ENCODE measurements around the gene RABEP2. TPM values are rescaled to one million over a fixed set of nuclear protein-coding genes. Genes with fewer than 3 reads are reported as not detected.
"Not testable (repeated sequence)": the region's sequence is repeated elsewhere in the genome, so short reads cannot be mapped to it uniquely, and the experiment has no call there.

The RABEP2 gene
- total RNA-seq, 1 donor = 27.4 TPM

GRCh38 chr16:28933171-28933570 is 8.1 kb upstream of the RABEP2 start:
- no peak overlapping the region for H3K4me3 ChIP-seq (ENCODE audit: low read depth, low read length)
- no peak for DNase-seq (ENCODE audit: low read depth)
- no peak for TF ChIP-seq CTCF (IDR thresholded peaks at IDR 0.05; ENCODE audit: insufficient read depth, low read length)

DNA sequence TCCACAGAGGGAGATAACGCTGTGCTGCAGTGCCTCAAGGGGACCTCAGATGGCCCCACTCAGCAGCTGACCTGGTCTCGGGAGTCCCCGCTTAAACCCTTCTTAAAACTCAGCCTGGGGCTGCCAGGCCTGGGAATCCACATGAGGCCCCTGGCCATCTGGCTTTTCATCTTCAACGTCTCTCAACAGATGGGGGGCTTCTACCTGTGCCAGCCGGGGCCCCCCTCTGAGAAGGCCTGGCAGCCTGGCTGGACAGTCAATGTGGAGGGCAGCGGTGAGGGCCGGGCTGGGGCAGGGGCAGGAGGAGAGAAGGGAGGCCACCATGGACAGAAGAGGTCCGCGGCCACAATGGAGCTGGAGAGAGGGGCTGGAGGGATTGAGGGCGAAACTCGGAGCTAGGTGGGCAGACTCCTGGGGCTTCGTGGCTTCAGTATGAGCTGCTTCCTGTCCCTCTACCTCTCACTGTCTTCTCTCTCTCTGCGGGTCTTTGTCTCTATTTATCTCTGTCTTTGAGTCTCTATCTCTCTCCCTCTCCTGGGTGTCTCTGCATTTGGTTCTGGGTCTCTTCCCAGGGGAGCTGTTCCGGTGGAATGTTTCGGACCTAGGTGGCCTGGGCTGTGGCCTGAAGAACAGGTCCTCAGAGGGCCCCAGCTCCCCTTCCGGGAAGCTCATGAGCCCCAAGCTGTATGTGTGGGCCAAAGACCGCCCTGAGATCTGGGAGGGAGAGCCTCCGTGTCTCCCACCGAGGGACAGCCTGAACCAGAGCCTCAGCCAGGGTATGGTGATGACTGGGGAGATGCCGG is 7.5 kb upstream of the RABEP2 start:
- H3K4me3 ChIP-seq (ENCODE audit: low read depth, low read length) = no peak overlapping the region
- no peak for DNase-seq (ENCODE audit: low read depth)
- no peak for TF ChIP-seq CTCF (IDR thresholded peaks at IDR 0.05; ENCODE audit: insufficient read depth, low read length)

GRCh38 chr16:28931801-28932225 is 6.8 kb upstream of the RABEP2 start, which contains the start of gene CD19:
CD19 (plus strand) TSS chr16:28931971; CDS start chr16:28932001, 30 bp downstream.
- TF ChIP-seq CTCF (IDR thresholded peaks at IDR 0.05; ENCODE audit: insufficient read depth, low read length) = no peak
- no peak for DNase-seq (ENCODE audit: low read depth)

DNA sequence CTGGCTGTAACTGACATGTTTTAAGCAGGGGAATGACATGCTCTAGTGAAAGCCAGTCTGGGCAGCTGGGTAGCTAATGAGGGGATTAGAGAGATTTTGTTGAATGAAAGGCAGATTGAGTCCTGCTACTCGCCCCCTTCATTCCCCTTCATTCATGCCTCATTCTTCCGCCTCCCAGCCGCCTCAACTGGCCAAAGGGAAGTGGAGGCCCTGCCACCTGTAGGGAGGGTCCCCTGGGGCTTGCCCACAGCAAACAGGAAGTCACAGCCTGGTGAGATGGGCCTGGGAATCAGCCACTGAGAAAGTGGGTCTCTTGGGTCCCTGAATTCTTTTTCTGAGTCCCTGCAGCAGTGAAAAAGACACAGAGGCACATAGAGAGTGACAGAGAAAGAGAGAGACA is 5.6 kb upstream of the RABEP2 start:
- no peak for DNase-seq (ENCODE audit: low read depth)
- no peak for TF ChIP-seq CTCF (IDR thresholded peaks at IDR 0.05; ENCODE audit: insufficient read depth, low read length)
- H3K4me3 ChIP-seq (ENCODE audit: low read depth, low read length) = no peak overlapping the region

More at GRCh38 chr16:28931801-28932225, 6.8 kb upstream of the RABEP2 start, which contains the start of gene CD19:
- no peak within 1 kb of the TSS for H3K4me3 ChIP-seq (ENCODE audit: low read depth, low read length)

- no peak for TF ChIP-seq CTCF (IDR thresholded peaks at IDR 0.05; ENCODE audit: insufficient read depth, low read length)
- H3K4me3 ChIP-seq (ENCODE audit: low read depth, low read length) = no peak overlapping the region
- no peak for DNase-seq (ENCODE audit: low read depth)
Measured at GRCh38 chr16:28930203-28930602, 5.2 kb upstream of the RABEP2 start.

DNA sequence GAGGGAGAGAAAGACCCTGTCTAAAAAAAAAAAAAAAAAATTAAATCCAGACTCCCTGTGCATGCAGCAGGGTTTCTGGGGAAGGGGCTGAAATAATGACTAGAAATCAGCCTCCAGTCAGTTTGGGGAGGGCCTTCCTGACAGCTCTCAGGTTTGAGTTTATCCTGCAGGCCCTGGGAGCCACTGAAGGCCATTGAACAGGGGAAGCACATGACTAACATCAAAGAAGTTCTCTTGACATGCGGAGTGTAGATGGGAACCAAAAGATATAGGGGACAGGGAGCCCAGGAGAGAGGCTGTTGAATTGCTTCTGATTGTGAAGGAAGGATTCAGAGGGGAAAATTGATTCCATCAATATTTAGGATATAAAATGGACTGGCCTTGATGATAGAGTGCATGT is 2.8 kb upstream of the RABEP2 start:
- H3K4me3 ChIP-seq (ENCODE audit: low read depth, low read length) = no peak overlapping the region
- no peak for TF ChIP-seq CTCF (IDR thresholded peaks at IDR 0.05; ENCODE audit: insufficient read depth, low read length)
- no peak for DNase-seq (ENCODE audit: low read depth)

DNA sequence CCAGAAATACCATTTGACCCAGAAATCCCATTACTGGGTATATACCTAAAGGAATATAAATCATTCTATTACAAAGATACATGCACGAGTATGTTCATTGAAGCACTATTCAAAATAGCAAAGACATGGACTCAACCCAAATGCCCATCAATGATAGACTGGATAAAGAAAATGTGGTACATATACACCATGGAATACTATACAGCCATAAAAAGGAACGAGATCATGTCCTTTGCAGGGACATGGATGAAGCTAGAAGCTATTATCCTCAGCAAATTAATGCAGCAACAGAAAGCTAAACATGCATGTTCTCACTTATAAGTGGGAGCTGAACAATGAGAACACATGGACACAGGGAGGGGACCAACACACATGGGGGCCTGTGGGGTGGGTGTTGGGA is 1.2 kb upstream of the RABEP2 start:
- not testable (repeated sequence) for DNase-seq (ENCODE audit: low read depth); H3K4me3 ChIP-seq (ENCODE audit: low read depth, low read length)

Measured in fibroblast of the aortic adventitia (primary cell).